T-helper 2 cell treated with Interferon-gamma antibody and Interleukin-4, amounts not matched to agents 5 μg/mL and 100 μg/mL, for 36 hours (primary cell): ENCODE data around the gene SSUH2.

Experiments used
- DNase-seq: peaks from one replicate; pipeline ENCODE4 v3.0.0; 2021; ENCODE audit warnings: low spot score
- H3K27ac Mint-ChIP-seq: one replicate; pipeline ENCODE4 v1.8.0; 2021; ENCODE audit warnings: mild to moderate bottlenecking, mixed read lengths
- H3K27me3 Mint-ChIP-seq: one replicate; pipeline ENCODE4 v1.8.0; 2021; ENCODE audit warnings: low read depth, mixed read lengths
- H3K36me3 Mint-ChIP-seq: one replicate; pipeline ENCODE4 v1.8.0; 2021; ENCODE audit warnings: low read depth, mixed read lengths
- H3K4me1 Mint-ChIP-seq: one replicate; pipeline ENCODE4 v1.8.0; 2021; ENCODE audit warnings: low read depth, mixed read lengths
- H3K4me3 Mint-ChIP-seq: one replicate; pipeline ENCODE4 v1.8.0; 2022; ENCODE audit warnings: mild to moderate bottlenecking, moderate library complexity, mixed read lengths
- H3K9me3 Mint-ChIP-seq: one replicate; pipeline ENCODE4 v1.8.0; 2021; ENCODE audit warnings: mixed read lengths

SSUH2 gene

GRCh38 chr3:8622873-8623691, 21.5 kb downstream of the SSUH2 start:
- no peaks in the 10 kb centered on the region for H3K9me3 Mint-ChIP-seq
- no peaks in the 10 kb centered on the region for H3K36me3 Mint-ChIP-seq
- DNase-seq = peak; percentile 29
- no peaks in the 10 kb centered on the region for H3K4me1 Mint-ChIP-seq
- peak overlapping the region; percentile 7 for H3K4me3 Mint-ChIP-seq
- peaks cover 4% of the 10 kb centered on the region for H3K27me3 Mint-ChIP-seq
- H3K27ac Mint-ChIP-seq = no peak overlapping the region

DNA sequence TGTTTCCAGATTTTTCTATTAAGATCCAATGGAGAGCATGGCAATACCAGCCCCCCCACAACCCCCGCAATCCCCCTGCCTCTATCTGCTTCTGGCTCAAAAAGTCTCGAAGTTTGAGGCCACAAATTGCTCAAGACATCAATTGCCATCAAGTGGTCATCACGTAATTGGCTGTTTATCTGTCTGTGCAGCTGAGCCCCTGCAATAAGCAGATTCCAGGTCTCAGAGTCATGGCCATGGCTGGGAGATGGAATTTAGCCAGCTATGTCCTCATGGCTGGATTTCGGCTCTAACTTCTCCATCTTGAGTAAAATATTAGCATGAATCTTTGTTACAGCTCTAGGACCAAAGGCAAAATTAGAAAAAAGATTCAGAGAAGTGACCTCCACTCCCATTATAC, 22.7 kb downstream of the SSUH2 start:
- no peaks in the 10 kb centered on the region for H3K4me1 Mint-ChIP-seq
- H3K9me3 Mint-ChIP-seq = no peaks in the 10 kb centered on the region

DNA sequence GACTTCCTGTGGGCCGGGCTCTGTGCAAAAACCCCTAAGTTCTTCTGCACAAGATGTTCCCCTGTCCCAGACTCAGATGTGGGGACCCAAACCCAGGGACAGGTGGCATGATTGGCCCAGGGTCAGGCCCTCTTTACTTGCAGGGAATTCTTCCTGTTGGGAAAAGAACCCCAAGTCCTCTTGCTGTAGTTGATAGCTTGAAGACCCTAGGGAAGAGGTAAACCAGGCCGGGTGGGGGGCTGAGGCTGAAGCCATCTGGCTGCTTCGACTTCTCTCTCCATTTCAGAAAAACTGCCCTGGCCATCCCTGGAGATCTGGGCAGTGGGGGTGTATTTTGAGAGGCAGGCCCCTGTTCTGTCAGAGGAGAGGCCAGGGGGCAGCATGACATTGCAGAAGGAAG, 23.5 kb downstream of the SSUH2 start:
- Mint-ChIP-seq H3K27me3 (peaks cover 4% of the 10 kb centered on the region), H3K4me3 (no peak overlapping the region), H3K36me3 (no peaks in the 10 kb centered on the region), H3K9me3 (no peaks in the 10 kb centered on the region), H3K27ac (no peak overlapping the region), H3K4me1 (no peaks in the 10 kb centered on the region)
- DNase-seq = no peak

More for the DNA sequence above, 22.7 kb downstream of the SSUH2 start:
- Mint-ChIP-seq H3K4me3 (no peak overlapping the region), H3K27me3 (peaks cover 4% of the 10 kb centered on the region), H3K27ac (no peak overlapping the region), H3K36me3 (no peaks in the 10 kb centered on the region)
- no peak for DNase-seq

- Mint-ChIP-seq H3K27ac (no peak overlapping the region), H3K4me3 (no peak overlapping the region)
Observed at GRCh38 chr3:8619548-8619947, 25.1 kb downstream of the SSUH2 start.

GRCh38 chr3:8618950-8619349, 25.6 kb downstream of the SSUH2 start:
- Mint-ChIP-seq H3K4me3 (no peak overlapping the region), H3K27ac (no peak overlapping the region), H3K27me3 (no peaks in the 10 kb centered on the region), H3K4me1 (no peaks in the 10 kb centered on the region), H3K36me3 (no peaks in the 10 kb centered on the region), H3K9me3 (no peaks in the 10 kb centered on the region)
- DNase-seq = no peak

More at GRCh38 chr3:8619548-8619947, 25.1 kb downstream of the SSUH2 start:
- no peaks in the 10 kb centered on the region for H3K9me3 Mint-ChIP-seq
- H3K27me3 Mint-ChIP-seq = no peaks in the 10 kb centered on the region
- no peak for DNase-seq
- H3K36me3 Mint-ChIP-seq = no peaks in the 10 kb centered on the region
- H3K4me1 Mint-ChIP-seq = no peaks in the 10 kb centered on the region

- H3K36me3 Mint-ChIP-seq = no peaks in the 10 kb centered on the region
- no peak overlapping the region for H3K27ac Mint-ChIP-seq
- no peaks in the 10 kb centered on the region for H3K27me3 Mint-ChIP-seq
- DNase-seq = no peak
- no peaks in the 10 kb centered on the region for H3K4me1 Mint-ChIP-seq
- no peaks in the 10 kb centered on the region for H3K9me3 Mint-ChIP-seq
- H3K4me3 Mint-ChIP-seq = no peak overlapping the region
Observed at GRCh38 chr3:8617921-8618320, 26.7 kb downstream of the SSUH2 start.

DNA sequence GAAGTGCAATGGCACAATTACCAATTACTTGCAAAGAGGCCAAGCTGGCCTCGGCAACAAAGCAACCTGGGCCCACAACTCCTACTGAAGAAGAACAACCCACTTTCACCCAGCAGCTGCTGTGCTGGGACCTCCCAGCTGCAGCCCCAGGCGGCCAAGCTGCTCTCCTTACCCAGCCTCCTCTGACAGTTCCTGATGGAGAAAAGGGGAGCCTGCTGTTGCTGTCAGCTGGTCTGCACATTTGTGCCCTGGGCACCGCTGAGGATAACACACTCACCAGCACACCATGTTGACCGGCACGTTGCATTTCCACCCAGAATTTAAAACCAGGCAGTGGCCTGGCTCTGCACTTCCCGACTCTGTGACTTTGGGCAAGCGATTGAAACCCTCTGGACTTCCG, 33.6 kb downstream of the SSUH2 start:
- Mint-ChIP-seq H3K27ac (no peak overlapping the region), H3K36me3 (no peaks in the 10 kb centered on the region), H3K4me1 (no peaks in the 10 kb centered on the region), H3K4me3 (no peak overlapping the region), H3K27me3 (no peaks in the 10 kb centered on the region), H3K9me3 (no peaks in the 10 kb centered on the region)
- no peak for DNase-seq

DNA sequence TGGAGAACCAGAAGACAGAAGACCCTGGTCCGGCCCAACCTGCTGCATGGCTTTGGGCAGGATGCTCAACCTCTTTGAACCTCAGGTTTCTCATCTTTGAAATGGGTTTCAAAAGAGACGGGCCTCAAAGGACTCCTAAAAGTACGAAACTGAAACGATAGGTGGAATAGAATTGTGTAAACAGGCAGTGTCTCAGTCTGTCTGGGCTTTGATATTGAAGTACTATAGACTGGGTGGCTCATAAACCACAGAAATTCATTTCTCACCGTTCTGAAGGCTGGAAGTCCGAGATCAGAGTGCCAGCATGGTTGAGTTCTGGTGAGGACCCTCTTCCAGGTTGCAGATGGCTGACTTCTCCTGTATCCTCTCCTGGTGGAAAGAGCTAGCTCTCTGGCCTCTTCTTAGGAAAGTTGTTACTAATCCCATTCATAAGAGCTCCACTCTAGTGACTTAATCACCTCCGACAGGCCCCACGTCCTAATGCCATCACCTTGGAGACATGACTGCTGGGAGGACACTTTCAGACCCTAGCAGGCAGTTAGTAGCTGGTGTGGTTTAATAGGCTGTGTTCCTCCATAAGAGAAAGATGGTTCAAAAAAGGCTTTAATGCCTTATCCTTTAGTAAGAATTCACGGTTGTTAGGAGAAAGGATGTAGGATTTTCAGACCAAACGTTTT, 35.7 kb downstream of the SSUH2 start:
- no peaks in the 10 kb centered on the region for H3K4me1 Mint-ChIP-seq
- no peaks in the 10 kb centered on the region for H3K27me3 Mint-ChIP-seq
- H3K9me3 Mint-ChIP-seq = no peaks in the 10 kb centered on the region

DNA sequence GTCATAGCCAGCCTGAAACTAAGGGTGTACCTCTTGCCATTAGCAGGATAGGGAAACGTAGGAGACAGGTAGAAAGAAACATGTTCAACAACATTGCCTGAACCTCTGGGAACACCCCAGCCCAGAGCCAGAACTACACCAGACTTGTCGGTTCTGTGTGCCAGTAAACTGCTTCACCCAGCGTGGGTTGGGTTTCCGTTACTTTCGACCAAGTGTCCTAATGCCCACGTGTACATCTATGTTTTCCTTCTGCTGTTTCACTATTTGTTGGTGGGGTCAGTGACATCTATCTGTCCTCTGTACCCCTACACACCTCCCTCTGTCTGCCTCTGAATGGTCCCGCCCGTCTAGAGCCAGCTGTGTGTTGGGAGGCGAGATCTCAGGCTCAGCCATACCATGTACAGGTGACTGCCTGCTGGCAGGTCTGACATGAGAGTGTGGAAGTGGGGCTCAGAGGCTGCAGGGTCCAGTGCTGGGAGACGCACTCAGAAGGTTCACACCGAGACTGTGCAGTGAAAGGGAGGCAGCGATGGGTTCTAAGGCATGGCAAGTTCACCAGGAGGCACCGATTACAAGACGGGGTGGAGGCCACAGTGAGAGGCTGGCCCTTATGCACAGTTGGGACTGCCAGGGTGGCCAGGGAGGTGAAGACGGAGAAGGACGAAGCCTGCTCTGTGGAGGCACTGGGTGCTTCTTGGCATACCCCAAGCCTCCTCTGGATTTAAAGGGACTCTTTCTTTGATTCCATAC, 36.4 kb downstream of the SSUH2 start:
- Mint-ChIP-seq H3K4me1 (no peaks in the 10 kb centered on the region), H3K4me3 (no peak overlapping the region), H3K27me3 (no peaks in the 10 kb centered on the region), H3K36me3 (no peaks in the 10 kb centered on the region), H3K27ac (no peak overlapping the region), H3K9me3 (no peaks in the 10 kb centered on the region)
- no peak for DNase-seq

More for the DNA sequence above, 35.7 kb downstream of the SSUH2 start:
- H3K27ac Mint-ChIP-seq = no peak overlapping the region
- no peak overlapping the region for H3K4me3 Mint-ChIP-seq
- no peak for DNase-seq
- H3K36me3 Mint-ChIP-seq = no peaks in the 10 kb centered on the region

- Mint-ChIP-seq H3K4me3 (no peak overlapping the region), H3K27ac (no peak overlapping the region), H3K36me3 (no peaks in the 10 kb centered on the region), H3K4me1 (no peaks in the 10 kb centered on the region), H3K27me3 (no peaks in the 10 kb centered on the region), H3K9me3 (no peaks in the 10 kb centered on the region)
- no peak for DNase-seq
Observed at GRCh38 chr3:8607234-8608040, 37.2 kb downstream of the SSUH2 start.

DNA sequence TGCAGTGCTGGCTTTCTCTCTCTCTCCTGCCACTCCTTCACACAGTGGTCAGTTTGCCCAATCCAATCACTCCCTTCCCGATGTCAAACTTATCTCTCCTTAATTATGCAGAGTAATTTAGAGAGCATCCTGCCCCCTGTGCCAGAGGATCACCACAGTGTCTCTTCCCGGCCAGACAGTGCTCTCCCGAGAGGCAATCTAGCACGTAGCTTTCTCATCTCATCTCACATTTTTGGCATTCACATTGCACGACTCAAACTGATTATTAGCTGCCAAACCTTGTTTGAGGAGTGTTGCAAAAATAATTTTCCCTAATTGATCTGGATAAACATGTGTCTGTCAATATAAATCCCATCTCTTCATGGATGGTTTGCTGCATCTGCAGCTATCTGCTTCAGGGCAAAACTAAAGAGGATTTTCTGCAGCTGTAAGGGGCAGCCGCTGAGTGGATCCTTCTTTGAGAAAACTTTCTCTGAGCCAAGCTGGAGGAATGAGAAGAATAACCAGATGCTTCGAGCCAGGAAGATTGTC, 37.8 kb downstream of the SSUH2 start:
- no peak for DNase-seq
- H3K9me3 Mint-ChIP-seq = no peaks in the 10 kb centered on the region
- H3K4me1 Mint-ChIP-seq = no peaks in the 10 kb centered on the region
- H3K27ac Mint-ChIP-seq = no peak overlapping the region
- H3K4me3 Mint-ChIP-seq = no peak overlapping the region
- H3K36me3 Mint-ChIP-seq = no peaks in the 10 kb centered on the region
- no peaks in the 10 kb centered on the region for H3K27me3 Mint-ChIP-seq

- Mint-ChIP-seq H3K4me3 (no peak overlapping the region), H3K9me3 (no peaks in the 10 kb centered on the region)
Observed at GRCh38 chr3:8604988-8605387, 39.6 kb downstream of the SSUH2 start.

GRCh38 chr3:8604006-8604405, 40.6 kb downstream of the SSUH2 start:
- DNase-seq = no peak
- H3K27ac Mint-ChIP-seq = no peak overlapping the region
- no peak overlapping the region for H3K4me3 Mint-ChIP-seq
- no peaks in the 10 kb centered on the region for H3K27me3 Mint-ChIP-seq
- no peaks in the 10 kb centered on the region for H3K9me3 Mint-ChIP-seq
- H3K4me1 Mint-ChIP-seq = no peaks in the 10 kb centered on the region
- no peaks in the 10 kb centered on the region for H3K36me3 Mint-ChIP-seq

More at GRCh38 chr3:8604988-8605387, 39.6 kb downstream of the SSUH2 start:
- no peaks in the 10 kb centered on the region for H3K36me3 Mint-ChIP-seq
- H3K27ac Mint-ChIP-seq = no peak overlapping the region
- DNase-seq = no peak
- no peaks in the 10 kb centered on the region for H3K27me3 Mint-ChIP-seq
- H3K4me1 Mint-ChIP-seq = no peaks in the 10 kb centered on the region
